HEK293 (cell line): ENCODE measurements around the gene PLEKHG2.

ENCODE experiments used
- BCL6B ChIP-seq: fragments of 450-650 bp; formaldehyde crosslinking; IDR thresholded peaks from 2 replicates; pipeline ENCODE4 v1.5.1; 2017; ENCODE audit warnings: missing biosample characterization, missing genetic modification characterization
- CTCF ChIP-seq: fragments of 450-650 bp; formaldehyde crosslinking; IDR thresholded peaks from 2 replicates; pipeline ENCODE4 v1.5.1; 2016; ENCODE audit warnings: missing biosample characterization, missing genetic modification characterization
- HIC1 ChIP-seq: fragments of 450-650 bp; formaldehyde crosslinking; IDR thresholded peaks from 2 replicates; pipeline ENCODE4 v1.5.1; 2016; ENCODE audit warnings: missing biosample characterization, missing genetic modification characterization
- HOXA7 ChIP-seq: sonication (generic); formaldehyde crosslinking; IDR thresholded peaks from 2 replicates; pipeline ENCODE4 v1.8.1; 2022; ENCODE audit warnings: missing genetic modification reagents, borderline replicate concordance
- KLF9 ChIP-seq: fragments of 450-650 bp; formaldehyde crosslinking; IDR thresholded peaks from 2 replicates; pipeline ENCODE4 v1.5.1; 2016; ENCODE audit warnings: missing biosample characterization, missing genetic modification characterization, low read depth
- PRDM10 ChIP-seq: fragments of 450-650 bp; formaldehyde crosslinking; IDR thresholded peaks from 2 replicates; pipeline ENCODE4 v1.5.1; 2016; ENCODE audit warnings: missing biosample characterization, missing genetic modification characterization
- YY2 ChIP-seq: fragments of 450-650 bp; formaldehyde crosslinking; IDR thresholded peaks from 2 replicates; pipeline ENCODE4 v1.5.1; 2016; ENCODE audit warnings: missing biosample characterization, missing genetic modification characterization
- ZBTB17 ChIP-seq: fragments of 450-650 bp; formaldehyde crosslinking; IDR thresholded peaks from 2 replicates; pipeline ENCODE4 v1.5.1; 2016; ENCODE audit warnings: missing biosample characterization, missing genetic modification characterization
- ZBTB26 ChIP-seq: fragments of 450-650 bp; formaldehyde crosslinking; optimal IDR thresholded peaks from 2 replicates; pipeline ENCODE3; 2016; ENCODE audit warnings: missing biosample characterization, mild to moderate bottlenecking, missing genetic modification characterization
- ZFHX2 ChIP-seq: fragments of 450-650 bp; formaldehyde crosslinking; conservative IDR thresholded peaks from 2 replicates; pipeline ENCODE4 v1.5.1; 2016; ENCODE audit warnings: missing biosample characterization, missing genetic modification characterization
- ZNF10 ChIP-seq: fragments of 450-650 bp; formaldehyde crosslinking; IDR thresholded peaks from 2 replicates; pipeline ENCODE4 v1.5.1; 2017; ENCODE audit warnings: missing biosample characterization, missing genetic modification characterization
- ZNF24 ChIP-seq: fragments of 450-650 bp; formaldehyde crosslinking; IDR thresholded peaks from 2 replicates; pipeline ENCODE4 v1.5.1; 2016; ENCODE audit warnings: missing biosample characterization, missing genetic modification characterization
- ZNF280D ChIP-seq: fragments of 450-650 bp; formaldehyde crosslinking; IDR thresholded peaks from 2 replicates; pipeline ENCODE4 v1.5.1; 2016; ENCODE audit warnings: missing biosample characterization, missing genetic modification characterization
- ZNF324 ChIP-seq: fragments of 450-650 bp; formaldehyde crosslinking; IDR thresholded peaks from 2 replicates; pipeline ENCODE4 v1.5.1; 2016; ENCODE audit warnings: missing biosample characterization, missing genetic modification characterization
- ZNF37A ChIP-seq: fragments of 450-650 bp; IDR thresholded peaks from 2 replicates; pipeline ENCODE4 v1.5.1; 2018; ENCODE audit warnings: missing biosample characterization, missing genetic modification characterization
- ZNF449 ChIP-seq: fragments of 450-650 bp; formaldehyde crosslinking; IDR thresholded peaks from 2 replicates; pipeline ENCODE4 v1.5.1; 2017; ENCODE audit warnings: missing biosample characterization, mild to moderate bottlenecking, missing genetic modification characterization, moderate library complexity
- ZNF555 ChIP-seq: fragments of 450-650 bp; formaldehyde crosslinking; conservative IDR thresholded peaks from 2 replicates; pipeline ENCODE4 v1.5.1; 2017; ENCODE audit warnings: missing biosample characterization, mild to moderate bottlenecking, missing genetic modification characterization, inconsistent platforms
- ZNF580 ChIP-seq: fragments of 450-650 bp; formaldehyde crosslinking; IDR thresholded peaks from 2 replicates; pipeline ENCODE4 v1.5.1; 2016; ENCODE audit warnings: missing biosample characterization, missing genetic modification characterization
- ZNF623 ChIP-seq: fragments of 450-650 bp; formaldehyde crosslinking; IDR thresholded peaks from 2 replicates; pipeline ENCODE4 v1.5.1; 2016; ENCODE audit warnings: missing biosample characterization, missing genetic modification characterization
- ZNF660 ChIP-seq: fragments of 450-650 bp; IDR thresholded peaks from 2 replicates; pipeline ENCODE4 v1.5.1; 2018; ENCODE audit warnings: missing biosample characterization, mild to moderate bottlenecking, missing genetic modification characterization
- ZNF776 ChIP-seq: fragments of 450-650 bp; formaldehyde crosslinking; IDR thresholded peaks from 2 replicates; pipeline ENCODE4 v1.5.0; 2017; ENCODE audit warnings: missing biosample characterization, missing genetic modification characterization, borderline replicate concordance
- ZNF843 ChIP-seq: fragments of 450-650 bp; formaldehyde crosslinking; IDR thresholded peaks from 2 replicates; pipeline ENCODE4 v1.5.1; 2016; ENCODE audit warnings: missing biosample characterization, missing genetic modification characterization
- ZSCAN23 ChIP-seq: fragments of 450-650 bp; formaldehyde crosslinking; IDR thresholded peaks from 2 replicates; pipeline ENCODE4 v1.5.1; 2016; ENCODE audit warnings: missing biosample characterization, missing genetic modification characterization

PLEKHG2 gene

GRCh38 chr19:39406656-39407409 lies 5.6 kb upstream of the PLEKHG2 start, which contains the start of gene ZFP36 (continued):
- 0 out of 2 replicates have a peak, but pooled peaks have one; percentile 11 for TF ChIP-seq ZNF280D (tag by site-specific recombination)
- TF ChIP-seq ZNF580 (tag by site-specific recombination): 0 out of 2 replicates have a peak, but pooled peaks have one; percentile 15
- peak; percentile 65 for TF ChIP-seq ZFHX2 (tag by site-specific recombination)
- TF ChIP-seq BCL6B (tag by site-specific recombination): no peak
- TF ChIP-seq PRDM10 (tag by site-specific recombination): peak; percentile 87
- 0 out of 2 replicates have a peak, but pooled peaks have one; percentile 31 for TF ChIP-seq ZNF324 (tag by site-specific recombination)
- TF ChIP-seq ZNF449: peak; percentile 93
- TF ChIP-seq YY2 (tag by site-specific recombination): peak; percentile 81
- TF ChIP-seq ZNF776: no peak
- 0 out of 2 replicates have a peak, but pooled peaks have one; percentile 61 for TF ChIP-seq ZSCAN23 (tag by site-specific recombination)
- TF ChIP-seq ZNF843 (tag by site-specific recombination): peak; percentile 65; the same call in 1 of the 2 replicates
- TF ChIP-seq ZNF555 (tag by site-specific recombination): no peak
- TF ChIP-seq ZNF623 (tag by site-specific recombination): 0 out of 2 replicates have a peak, but pooled peaks have one; percentile 24
- peak; percentile 90 for TF ChIP-seq CTCF (tag by site-specific recombination)
- peak; percentile 78 for TF ChIP-seq ZNF24
- TF ChIP-seq ZNF660 (tag by site-specific recombination): peak; percentile 66; the same call in 1 of the 2 replicates
- TF ChIP-seq ZBTB26: peak; percentile 59
- no peak for TF ChIP-seq HOXA7 (CRISPR knock-in tag)
- TF ChIP-seq KLF9 (tag by site-specific recombination): peak; percentile 59
- no peak for TF ChIP-seq ZNF37A (tag by site-specific recombination)
- TF ChIP-seq ZNF10 (tag by site-specific recombination): peak; percentile 83
- peak; percentile 92 for TF ChIP-seq ZBTB17 (tag by site-specific recombination)
- TF ChIP-seq HIC1 (tag by site-specific recombination): peak; percentile 74
